ENCODE data around the gene BAZ2B. TPM values are rescaled to one million over a fixed set of nuclear protein-coding genes. Genes with fewer than 3 reads are reported as not detected.

The BAZ2B gene
- total and polyA plus RNA-seq, 2 donors = 34.5 to 272 TPM

DNA sequence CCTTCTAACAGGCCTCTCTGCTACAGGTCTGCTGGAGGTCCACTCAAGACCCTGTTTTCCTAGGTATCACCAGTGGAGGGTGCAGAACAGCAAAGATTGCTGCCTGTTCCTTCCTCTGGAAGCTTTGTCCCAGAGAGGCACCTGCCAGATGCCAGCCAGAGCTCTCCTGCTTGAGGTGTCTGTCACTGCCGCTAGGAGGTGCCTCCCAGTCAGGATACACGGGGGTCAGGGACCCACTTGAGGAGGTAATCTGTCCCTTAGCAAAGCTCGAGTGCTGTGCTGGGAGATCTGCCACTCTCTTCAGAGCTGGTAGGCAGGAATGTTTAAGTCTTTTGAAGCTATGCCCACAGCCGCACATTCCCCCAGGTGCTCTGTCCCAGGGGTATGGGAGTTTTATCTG lies 140.6 kb downstream of the BAZ2B start:
- no peaks in the 10 kb centered on the region for H3K4me1 ChIP-seq (ENCODE audit: insufficient read depth)
- H3K27ac ChIP-seq (ENCODE audit: low read depth) = no peak overlapping the region
- 97% methylated on average over 4 of the region's 4 CpGs for WGBS
- no peak overlapping the region for H3K4me3 ChIP-seq (ENCODE audit: low read depth, low read length)
- DNase-seq (ENCODE audit: extremely low spot score) = no peak
- peaks cover 2% of the 10 kb centered on the region for H3K36me3 ChIP-seq (ENCODE audit: insufficient read depth)

DNA sequence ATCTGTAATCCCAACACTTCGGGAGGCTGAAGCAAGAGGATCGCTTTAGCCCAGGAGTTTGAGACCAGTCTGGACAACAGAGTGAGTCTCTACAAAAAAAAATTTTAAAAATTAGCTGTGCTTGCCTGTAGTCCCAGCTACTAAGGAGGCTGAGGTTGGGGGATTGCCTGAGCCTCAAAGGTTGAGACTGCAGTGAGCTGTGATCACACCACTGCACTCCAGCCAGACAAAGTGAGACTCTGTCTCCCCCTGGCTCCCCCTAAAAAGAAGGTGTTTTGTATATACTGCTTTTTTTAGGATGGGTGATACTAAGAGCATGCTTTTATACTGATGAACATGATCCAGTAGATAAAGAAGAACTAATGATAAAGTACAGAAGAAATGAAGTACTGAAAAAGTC lies 145.0 kb downstream of the BAZ2B start:
- WGBS = 49% methylated on average over 2 of the region's 2 CpGs
- peaks cover 2% of the 10 kb centered on the region for H3K36me3 ChIP-seq (ENCODE audit: insufficient read depth)
- H3K4me1 ChIP-seq (ENCODE audit: insufficient read depth) = no peaks in the 10 kb centered on the region
- H3K27ac ChIP-seq (ENCODE audit: low read depth) = no peak overlapping the region
- H3K4me3 ChIP-seq (ENCODE audit: low read depth, low read length) = no peak overlapping the region
- DNase-seq (ENCODE audit: extremely low spot score) = no peak

DNA sequence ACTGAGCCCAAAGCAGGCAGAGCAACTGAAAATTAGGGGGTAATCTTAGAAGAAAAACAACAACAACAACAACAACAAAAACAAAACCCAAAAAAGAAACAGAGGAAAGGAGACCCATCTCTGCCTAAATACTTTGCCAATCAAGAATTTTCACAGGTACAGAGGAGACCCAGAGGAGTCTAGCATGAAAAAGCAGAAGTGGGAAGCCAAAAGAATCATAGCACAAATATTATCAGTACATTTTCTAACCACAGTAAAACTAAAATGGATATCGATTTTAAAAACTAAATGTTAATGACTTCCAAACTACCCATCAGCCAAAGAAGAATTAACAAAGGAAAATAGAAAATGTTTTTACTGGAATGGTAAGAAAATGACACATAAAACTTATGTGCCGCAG lies 148.1 kb downstream of the BAZ2B start:
- WGBS = 97% methylated on average over 2 of the region's 2 CpGs
- H3K4me3 ChIP-seq (ENCODE audit: low read depth, low read length) = no peak overlapping the region
- DNase-seq (ENCODE audit: extremely low spot score) = no peak

DNA sequence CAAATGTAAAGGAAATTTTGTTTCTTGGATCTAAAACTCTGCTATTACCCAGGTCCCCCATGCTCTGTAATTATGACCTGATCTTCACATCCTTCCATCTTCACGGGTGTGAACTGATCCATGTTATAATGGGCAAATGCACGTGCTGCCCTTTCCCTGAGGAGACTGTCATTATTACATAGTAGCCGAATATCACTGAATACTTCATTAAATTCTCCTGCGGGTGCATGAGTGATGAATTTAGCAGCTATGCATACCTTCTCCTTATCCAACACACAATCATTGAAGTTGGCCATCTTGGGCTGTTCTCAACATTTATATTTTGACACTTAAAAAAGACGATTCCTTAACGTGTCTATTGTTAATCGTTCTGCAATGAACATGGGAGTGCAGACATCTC lies 153.4 kb downstream of the BAZ2B start:
- H3K4me3 ChIP-seq (ENCODE audit: low read depth, low read length) = no peak overlapping the region
- no peak for DNase-seq (ENCODE audit: extremely low spot score)
- no peaks in the 10 kb centered on the region for H3K4me1 ChIP-seq (ENCODE audit: insufficient read depth)
- H3K27ac ChIP-seq (ENCODE audit: low read depth) = no peak overlapping the region
- H3K36me3 ChIP-seq (ENCODE audit: insufficient read depth) = no peaks in the 10 kb centered on the region
- 97% methylated on average over 7 of the region's 7 CpGs for WGBS

More for the DNA sequence above, 148.1 kb downstream of the BAZ2B start:
- Histone ChIP-seq H3K27ac (ENCODE audit: low read depth) (no peak overlapping the region), H3K4me1 (ENCODE audit: insufficient read depth) (no peaks in the 10 kb centered on the region), H3K36me3 (ENCODE audit: insufficient read depth) (no peaks in the 10 kb centered on the region)

DNA sequence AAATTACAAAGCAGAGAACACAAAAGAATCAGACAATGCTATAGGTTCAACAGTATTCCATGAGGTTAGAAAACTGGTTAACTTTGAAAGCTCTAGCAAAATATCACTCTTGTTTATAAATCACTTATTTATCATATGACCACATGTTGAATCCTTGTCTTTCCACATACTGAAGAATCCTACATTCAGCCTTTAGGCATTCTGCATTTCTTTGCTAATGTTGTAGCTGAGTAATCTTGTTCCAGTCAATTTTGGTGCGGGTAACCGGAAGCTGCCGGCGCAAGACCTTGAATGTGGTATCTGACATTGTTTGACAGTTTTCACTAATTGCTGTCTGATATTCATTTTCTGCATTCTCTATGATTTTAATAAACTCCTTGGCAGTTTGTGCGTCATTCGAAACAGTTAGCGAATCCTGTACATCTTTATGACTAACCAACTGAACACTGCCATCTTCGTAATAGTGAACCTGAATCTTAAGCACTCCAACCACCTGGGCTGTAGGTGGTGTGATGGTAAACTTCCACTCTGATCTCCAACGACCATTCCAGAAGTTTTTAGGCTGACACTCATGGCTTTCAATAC lies 154.1 kb downstream of the BAZ2B start:
- Histone ChIP-seq H3K4me3 (ENCODE audit: low read depth, low read length) (no peak overlapping the region), H3K36me3 (ENCODE audit: insufficient read depth) (no peaks in the 10 kb centered on the region), H3K27ac (ENCODE audit: low read depth) (no peak overlapping the region), H3K4me1 (ENCODE audit: insufficient read depth) (no peaks in the 10 kb centered on the region)
- 96% methylated on average over 9 of the region's 9 CpGs for WGBS
- no peak for DNase-seq (ENCODE audit: extremely low spot score)

DNA sequence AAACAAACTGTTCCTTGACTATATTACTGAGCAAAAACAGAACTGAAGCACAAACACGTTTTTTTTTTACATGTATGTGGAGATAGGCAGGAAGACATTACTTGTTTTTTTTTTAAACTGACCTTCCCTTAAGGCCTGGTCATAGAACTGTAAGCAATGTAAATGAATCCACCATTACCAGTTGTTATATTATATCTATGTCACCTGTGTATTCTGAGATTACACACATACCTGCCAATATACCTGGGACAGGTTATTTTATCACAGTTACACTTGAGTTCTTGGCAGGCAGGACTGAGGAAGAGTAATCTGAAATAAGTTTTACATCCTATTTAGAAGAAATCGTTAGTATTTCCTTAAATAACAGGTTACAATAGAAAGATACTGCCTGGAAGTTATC lies 155.3 kb downstream of the BAZ2B start:
- no peaks in the 10 kb centered on the region for H3K36me3 ChIP-seq (ENCODE audit: insufficient read depth)
- H3K4me1 ChIP-seq (ENCODE audit: insufficient read depth) = no peaks in the 10 kb centered on the region
- no peak overlapping the region for H3K27ac ChIP-seq (ENCODE audit: low read depth)
- 52% methylated on average over 2 of the region's 2 CpGs for WGBS
- no peak overlapping the region for H3K4me3 ChIP-seq (ENCODE audit: low read depth, low read length)
- no peak for DNase-seq (ENCODE audit: extremely low spot score)

DNA sequence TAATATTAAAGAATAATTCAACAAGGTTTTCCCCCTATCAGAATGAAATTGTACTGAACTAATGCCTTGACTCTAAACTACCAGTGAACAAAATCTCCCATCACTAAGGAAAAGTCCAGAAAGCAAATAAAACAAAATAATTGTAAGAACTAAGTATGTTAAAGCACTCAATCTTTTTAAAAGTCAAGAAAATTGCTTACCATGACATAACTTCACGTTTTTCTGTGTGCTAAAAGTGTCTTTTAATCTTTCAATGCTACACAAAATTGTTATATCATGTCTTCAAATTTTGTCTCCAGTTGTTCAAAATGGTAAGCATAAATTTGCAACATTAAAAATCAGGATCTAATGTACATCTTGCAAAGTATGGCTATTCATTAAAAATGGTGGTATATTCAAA lies 156.1 kb downstream of the BAZ2B start:
- DNase-seq (ENCODE audit: extremely low spot score) = no peak
- H3K27ac ChIP-seq (ENCODE audit: low read depth) = no peak overlapping the region
- H3K4me3 ChIP-seq (ENCODE audit: low read depth, low read length) = no peak overlapping the region
- WGBS = 85% methylated on average over 1 of the region's 1 CpG
- H3K36me3 ChIP-seq (ENCODE audit: insufficient read depth) = no peaks in the 10 kb centered on the region
- H3K4me1 ChIP-seq (ENCODE audit: insufficient read depth) = no peaks in the 10 kb centered on the region

DNA sequence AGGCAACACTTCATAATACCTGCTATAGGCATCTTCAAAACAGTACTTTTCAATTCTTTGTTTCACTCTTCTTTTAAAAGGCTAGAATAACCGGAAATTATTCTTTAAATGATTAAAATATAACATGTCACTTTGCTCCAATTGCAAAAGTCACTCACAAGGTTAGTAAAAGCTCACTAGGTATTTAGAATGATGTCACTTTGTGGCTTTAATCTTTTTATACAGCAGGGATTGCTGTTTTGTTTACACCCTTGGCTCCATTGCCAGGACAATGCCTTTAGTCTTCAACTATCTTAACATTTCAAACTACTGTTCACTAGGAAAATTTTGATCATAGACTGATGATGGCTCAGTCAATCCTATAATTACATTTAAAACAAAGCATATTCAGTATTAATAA lies 157.1 kb downstream of the BAZ2B start:
- no peaks in the 10 kb centered on the region for H3K36me3 ChIP-seq (ENCODE audit: insufficient read depth)
- 66% methylated on average over 1 of the region's 1 CpG for WGBS
- H3K4me3 ChIP-seq (ENCODE audit: low read depth, low read length) = no peak overlapping the region
- no peak overlapping the region for H3K27ac ChIP-seq (ENCODE audit: low read depth)
- no peaks in the 10 kb centered on the region for H3K4me1 ChIP-seq (ENCODE audit: insufficient read depth)
- no peak for DNase-seq (ENCODE audit: extremely low spot score)

DNA sequence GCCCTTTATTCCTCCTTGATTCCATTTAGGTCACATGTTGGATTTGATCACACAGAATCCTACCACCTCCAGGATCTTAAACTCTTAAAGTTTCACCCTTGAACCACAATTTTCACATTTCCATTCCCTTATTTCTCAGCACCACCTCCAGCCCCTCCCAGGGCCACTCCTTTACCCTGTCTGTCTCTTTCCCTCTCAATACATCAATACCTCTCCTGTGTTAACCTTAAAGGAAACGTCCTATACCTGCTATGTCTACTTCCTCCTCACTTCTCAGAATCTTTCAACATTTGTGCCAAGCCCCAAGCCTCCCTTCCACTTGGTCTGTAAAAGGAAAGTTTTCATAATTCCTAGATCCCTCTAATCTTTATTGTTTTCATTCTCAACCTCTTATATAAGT lies 158.8 kb downstream of the BAZ2B start:
- Histone ChIP-seq H3K4me1 (ENCODE audit: insufficient read depth) (no peaks in the 10 kb centered on the region), H3K4me3 (ENCODE audit: low read depth, low read length) (no peak overlapping the region), H3K27ac (ENCODE audit: low read depth) (no peak overlapping the region), H3K36me3 (ENCODE audit: insufficient read depth) (no peaks in the 10 kb centered on the region)
- no peak for DNase-seq (ENCODE audit: extremely low spot score)
- WGBS = 23% methylated on average over 1 of the region's 1 CpG

DNA sequence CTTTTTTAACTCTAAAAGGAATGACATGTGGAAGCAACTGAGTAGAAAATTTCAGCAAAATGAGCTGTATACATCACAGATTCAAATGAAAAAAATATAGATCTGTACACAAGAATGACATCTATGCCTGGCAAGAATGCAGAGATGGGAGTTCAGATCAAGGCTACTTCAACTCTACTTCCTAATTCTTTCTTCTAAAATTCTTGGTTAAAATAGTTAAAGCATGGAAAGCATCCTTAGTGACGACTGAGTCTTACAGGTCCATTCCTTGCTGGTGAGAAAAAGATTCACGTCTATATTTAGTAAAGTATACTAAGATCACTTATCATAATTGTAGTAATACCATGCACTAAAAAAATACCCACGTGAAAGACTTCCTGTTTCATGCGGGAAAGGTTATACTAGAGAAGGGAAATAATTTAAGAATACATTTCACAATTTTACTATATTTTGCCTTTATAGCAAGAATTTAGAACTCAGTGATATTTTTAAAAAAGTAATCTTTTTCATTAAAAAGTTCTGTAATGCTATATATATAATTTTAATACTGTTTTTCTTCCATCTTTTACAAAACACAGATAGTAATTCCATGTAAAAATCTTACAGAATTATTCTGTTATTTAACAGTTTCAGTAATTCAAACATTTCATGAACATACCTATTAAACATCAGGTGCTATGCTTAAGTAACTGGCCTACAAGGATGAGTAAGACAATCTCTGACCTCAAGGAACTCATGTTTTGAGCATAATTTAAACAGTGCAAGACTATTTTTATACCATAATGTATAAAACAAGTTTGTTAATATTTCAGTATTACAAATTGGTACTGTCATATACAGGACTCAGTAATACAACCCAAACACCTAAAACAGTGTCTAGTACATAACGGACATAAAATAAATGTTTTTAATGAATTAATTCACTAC lies 159.6 kb downstream of the BAZ2B start:
- no peaks in the 10 kb centered on the region for H3K36me3 ChIP-seq (ENCODE audit: insufficient read depth)
- no peak overlapping the region for H3K27ac ChIP-seq (ENCODE audit: low read depth)
- WGBS = 40% methylated on average over 5 of the region's 5 CpGs
- no peaks in the 10 kb centered on the region for H3K4me1 ChIP-seq (ENCODE audit: insufficient read depth)
- no peak for DNase-seq (ENCODE audit: extremely low spot score)
- H3K4me3 ChIP-seq (ENCODE audit: low read depth, low read length) = no peak overlapping the region

DNA sequence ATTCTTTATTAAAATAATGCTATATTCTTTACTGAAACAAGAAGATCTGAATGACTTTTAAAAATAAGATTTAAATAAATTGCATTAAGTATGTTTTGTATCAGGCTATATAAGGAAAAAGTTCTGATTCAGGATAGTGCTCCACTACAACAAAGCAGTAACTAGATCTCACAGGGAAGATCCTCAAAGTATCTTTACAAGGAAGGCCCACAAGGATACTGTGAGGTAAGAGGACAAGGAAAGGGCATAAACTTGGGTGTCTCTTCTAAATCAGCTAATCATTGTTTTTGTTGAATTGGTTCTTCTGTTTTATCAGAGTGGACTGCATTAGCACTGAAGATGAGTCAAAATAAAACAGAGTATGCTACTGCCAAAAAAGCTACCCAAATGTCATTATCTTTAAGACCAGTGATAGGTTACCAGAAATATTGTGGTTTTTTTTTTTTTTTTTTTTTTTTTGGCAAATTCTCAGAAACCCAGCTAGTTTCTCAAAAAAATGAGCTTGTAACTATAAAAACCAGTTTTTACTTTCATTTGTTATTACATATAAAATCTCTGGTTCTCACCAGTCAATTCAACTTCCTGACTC lies 160.9 kb downstream of the BAZ2B start:
- H3K36me3 ChIP-seq (ENCODE audit: insufficient read depth) = no peaks in the 10 kb centered on the region
- H3K4me1 ChIP-seq (ENCODE audit: insufficient read depth) = no peaks in the 10 kb centered on the region
- DNase-seq (ENCODE audit: extremely low spot score) = no peak
- no peak overlapping the region for H3K27ac ChIP-seq (ENCODE audit: low read depth)
- H3K4me3 ChIP-seq (ENCODE audit: low read depth, low read length) = no peak overlapping the region

DNA sequence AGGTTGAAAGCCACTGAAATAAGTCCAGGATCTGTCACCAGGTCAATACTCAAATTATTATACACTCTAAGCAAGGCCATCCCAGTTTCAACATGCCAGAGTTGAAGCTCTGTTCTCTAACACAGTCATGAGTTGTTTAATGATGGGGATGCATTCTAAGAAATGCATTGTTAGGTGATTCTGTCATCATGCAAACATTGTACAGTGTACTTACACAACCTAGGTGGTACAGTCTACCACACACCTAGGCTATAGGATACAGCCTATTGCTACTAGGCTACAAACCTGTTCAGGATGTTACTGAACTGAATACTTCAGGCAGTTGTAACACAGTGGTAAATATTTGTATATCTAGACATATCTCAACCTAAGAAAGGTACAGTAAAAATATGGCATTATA lies 162.2 kb downstream of the BAZ2B start:
- no peak for DNase-seq (ENCODE audit: extremely low spot score)
- Histone ChIP-seq H3K4me3 (ENCODE audit: low read depth, low read length) (no peak overlapping the region), H3K27ac (ENCODE audit: low read depth) (no peak overlapping the region), H3K4me1 (ENCODE audit: insufficient read depth) (no peaks in the 10 kb centered on the region), H3K36me3 (ENCODE audit: insufficient read depth) (no peaks in the 10 kb centered on the region)

DNA sequence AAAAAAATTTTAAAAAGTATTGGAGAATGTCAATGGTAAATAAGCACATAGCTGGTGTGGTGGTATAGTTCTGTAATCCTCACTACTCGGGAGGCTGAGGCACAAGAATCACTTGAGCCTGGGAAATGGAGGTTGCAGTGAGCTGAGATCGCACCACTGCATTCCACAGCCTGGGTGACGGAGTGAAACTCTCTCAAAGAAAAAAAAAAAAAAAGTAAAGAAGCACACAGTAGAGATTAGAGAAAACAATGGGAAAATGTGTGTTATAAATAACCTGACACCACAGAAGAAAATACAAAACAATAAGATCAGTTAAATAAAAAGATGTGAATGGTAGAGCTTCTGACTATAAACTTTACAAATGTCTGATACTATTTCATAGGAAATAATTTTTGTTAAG lies 166.2 kb downstream of the BAZ2B start:
- Histone ChIP-seq H3K4me3 (ENCODE audit: low read depth, low read length) (no peak overlapping the region), H3K27ac (ENCODE audit: low read depth) (no peak overlapping the region), H3K4me1 (ENCODE audit: insufficient read depth) (no peaks in the 10 kb centered on the region), H3K36me3 (ENCODE audit: insufficient read depth) (no peaks in the 10 kb centered on the region)
- 86% methylated on average over 3 of the region's 3 CpGs for WGBS
- no peak for DNase-seq (ENCODE audit: extremely low spot score)

DNA sequence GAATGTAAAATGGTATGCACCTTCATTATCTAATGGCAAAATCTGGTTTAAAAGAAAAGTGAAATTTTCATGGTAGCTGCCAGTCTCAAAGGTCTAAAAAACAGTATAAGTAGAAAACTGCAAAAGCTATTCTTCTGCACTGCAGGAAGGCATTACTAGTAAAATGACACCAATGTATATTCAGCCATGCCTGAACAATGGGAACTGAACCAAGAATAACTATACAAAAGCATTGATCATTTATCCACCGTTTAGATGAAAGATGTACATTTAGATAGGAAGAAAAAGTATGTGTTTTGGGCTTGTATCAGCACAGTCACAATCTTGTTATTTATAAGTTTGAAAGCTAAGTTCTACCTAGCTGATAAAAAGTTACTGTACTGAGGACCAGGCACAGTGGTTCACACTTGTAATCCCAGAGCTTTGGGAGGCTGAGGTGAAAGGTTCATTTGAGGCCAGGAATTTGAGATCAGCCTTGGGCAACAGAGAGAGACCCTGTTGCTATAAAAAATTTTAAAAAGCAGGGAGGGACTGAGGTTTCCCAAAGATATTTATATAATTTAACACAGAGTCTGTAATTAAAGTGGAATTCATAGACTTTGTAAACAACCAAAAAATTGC lies 166.7 kb downstream of the BAZ2B start:
- no peak for DNase-seq (ENCODE audit: extremely low spot score)
- H3K36me3 ChIP-seq (ENCODE audit: insufficient read depth) = peaks cover 2% of the 10 kb centered on the region
- no peaks in the 10 kb centered on the region for H3K4me1 ChIP-seq (ENCODE audit: insufficient read depth)
- WGBS = 1% methylated on average over 1 of the region's 1 CpG
- no peak overlapping the region for H3K27ac ChIP-seq (ENCODE audit: low read depth)
- no peak overlapping the region for H3K4me3 ChIP-seq (ENCODE audit: low read depth, low read length)

Measured in urinary bladder (tissue), 4 donors.